Measurements from ENCODE around the gene EHBP1.

DNA sequence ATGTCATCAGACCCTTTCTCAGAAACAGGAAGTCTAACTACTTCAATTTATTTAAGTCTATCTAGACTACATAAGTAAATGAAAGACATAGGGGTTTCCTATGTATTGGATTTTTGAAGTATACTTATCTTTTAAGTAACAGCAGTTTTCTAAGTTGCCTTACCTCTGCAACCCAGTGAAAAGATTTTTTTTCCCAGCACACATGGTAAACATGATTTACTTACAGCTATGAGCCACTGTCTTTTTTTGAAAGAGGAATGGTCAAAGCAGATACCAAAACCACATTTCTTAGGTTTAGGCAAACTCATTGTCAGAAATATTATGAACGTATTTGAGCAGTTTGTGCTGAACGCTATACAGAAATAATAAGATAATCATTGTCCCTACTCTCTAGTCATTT is 266.4 kb downstream of the EHBP1 start:
- TF ChIP-seq, protein P1, sequence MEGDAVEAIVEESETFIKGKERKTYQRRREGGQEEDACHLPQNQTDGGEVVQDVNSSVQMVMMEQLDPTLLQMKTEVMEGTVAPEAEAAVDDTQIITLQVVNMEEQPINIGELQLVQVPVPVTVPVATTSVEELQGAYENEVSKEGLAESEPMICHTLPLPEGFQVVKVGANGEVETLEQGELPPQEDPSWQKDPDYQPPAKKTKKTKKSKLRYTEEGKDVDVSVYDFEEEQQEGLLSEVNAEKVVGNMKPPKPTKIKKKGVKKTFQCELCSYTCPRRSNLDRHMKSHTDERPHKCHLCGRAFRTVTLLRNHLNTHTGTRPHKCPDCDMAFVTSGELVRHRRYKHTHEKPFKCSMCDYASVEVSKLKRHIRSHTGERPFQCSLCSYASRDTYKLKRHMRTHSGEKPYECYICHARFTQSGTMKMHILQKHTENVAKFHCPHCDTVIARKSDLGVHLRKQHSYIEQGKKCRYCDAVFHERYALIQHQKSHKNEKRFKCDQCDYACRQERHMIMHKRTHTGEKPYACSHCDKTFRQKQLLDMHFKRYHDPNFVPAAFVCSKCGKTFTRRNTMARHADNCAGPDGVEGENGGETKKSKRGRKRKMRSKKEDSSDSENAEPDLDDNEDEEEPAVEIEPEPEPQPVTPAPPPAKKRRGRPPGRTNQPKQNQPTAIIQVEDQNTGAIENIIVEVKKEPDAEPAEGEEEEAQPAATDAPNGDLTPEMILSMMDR (conservative IDR thresholded peaks at IDR 0.05 in 1 of 2, IDR thresholded peaks at IDR 0.05 in 1 of 2; ENCODE audit: extremely low read depth in 1 of 2, insufficient read depth in 1 of 2, low read depth in 1 of 2, low read length in 2 of 2) = no peak
- no peak for TF ChIP-seq EZH2 (IDR thresholded peaks at IDR 0.05; ENCODE audit: borderline replicate concordance, low read length)
